ENCODE results near the gene LANCL2.
"Not testable (repeated sequence)": the region's sequence is repeated elsewhere in the genome, so short reads cannot be mapped to it uniquely, and the experiment has no call there.

LANCL2 gene

DNA sequence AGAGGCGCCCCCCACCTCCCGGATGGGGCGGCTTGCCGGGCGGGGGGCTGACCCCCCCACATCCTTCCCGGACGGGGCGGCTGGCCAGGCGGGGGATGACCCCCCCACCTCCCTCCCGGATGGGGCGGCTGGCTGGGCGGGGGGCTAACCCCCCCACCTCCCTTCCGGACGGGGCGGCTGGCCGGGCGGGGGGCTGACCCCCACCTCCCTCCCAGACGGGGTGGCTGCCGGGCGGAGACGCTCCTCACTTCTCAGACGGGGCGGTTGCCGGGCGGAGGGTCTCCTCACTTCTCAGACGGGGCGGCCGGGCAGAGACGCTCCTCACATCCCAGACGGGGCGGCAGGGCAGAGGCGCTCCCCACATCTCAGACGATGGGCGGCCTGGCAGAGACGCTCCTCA, 37.4 kb downstream of the LANCL2 start:
- DNase-seq (ENCODE audit: low read depth, low spot score) = not testable (repeated sequence)

DNA sequence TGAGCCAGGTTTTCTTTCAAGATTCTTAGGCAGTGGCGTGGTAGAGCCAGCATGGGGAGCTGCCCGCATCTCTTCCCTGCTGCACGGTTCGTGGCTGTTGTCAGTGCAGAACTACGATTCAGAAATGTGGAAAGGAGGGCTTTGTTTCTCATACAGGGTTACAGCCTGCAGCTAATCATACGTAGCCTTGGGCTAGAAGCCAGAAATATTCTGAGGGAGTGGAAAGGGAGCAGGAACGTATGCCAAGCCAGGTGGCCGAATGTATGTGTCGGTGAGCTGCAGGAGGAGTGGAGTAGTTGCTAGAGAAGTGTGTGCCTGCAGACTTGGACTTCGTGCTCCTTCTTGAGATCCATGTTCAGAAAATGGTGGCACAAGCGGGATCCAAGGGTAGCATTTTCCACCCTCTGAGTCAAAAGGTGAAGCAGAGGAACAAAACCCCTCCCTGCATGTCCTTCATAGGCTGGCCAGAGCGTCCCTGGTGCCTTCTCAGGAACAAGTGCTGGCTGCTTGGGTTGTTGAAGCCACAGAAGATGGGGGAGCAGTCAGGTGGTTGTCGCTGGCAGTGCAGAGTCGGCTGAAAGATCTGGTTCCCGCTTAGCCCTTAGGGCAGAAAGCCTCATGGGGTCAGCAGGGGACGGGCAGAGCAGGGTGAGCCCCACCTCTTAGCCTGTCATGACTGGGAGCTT, 40.9 kb downstream of the LANCL2 start:
- no peak for DNase-seq (ENCODE audit: low read depth, low spot score)

DNA sequence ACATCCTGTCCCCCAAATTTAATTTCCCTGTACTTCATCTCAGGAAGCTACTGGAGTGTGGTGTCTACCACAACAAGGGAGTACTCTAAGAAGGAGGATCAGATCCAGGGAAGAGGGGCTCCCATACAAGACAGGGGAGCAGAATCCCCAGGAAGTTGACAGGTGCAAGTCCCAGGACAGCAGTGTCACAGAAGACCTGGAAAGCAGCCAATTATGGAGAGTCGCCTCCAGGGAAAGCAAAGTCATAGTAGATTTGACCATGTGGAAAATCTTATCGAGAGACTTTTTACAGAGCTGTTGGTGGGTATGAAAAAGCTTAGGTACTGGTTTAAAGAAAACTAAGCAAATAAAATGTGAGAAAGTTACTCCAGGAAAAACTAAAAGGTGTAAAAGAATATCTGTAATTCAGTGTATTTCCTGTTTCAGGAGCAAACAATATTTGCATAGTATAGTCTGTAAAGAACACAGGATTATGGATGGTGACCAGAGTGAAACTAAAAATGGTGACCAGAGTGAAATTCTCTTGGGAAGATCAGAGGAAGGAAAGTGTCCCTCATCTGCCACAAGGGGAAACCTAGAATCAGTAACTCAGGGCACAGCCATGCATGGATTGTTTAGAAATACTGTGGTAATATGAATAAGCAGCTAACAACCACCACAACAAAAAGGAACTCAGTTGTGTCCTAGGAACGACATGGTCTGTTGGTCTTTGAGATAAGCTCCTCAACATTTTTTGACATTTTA, 44.5 kb downstream of the LANCL2 start:
- DNase-seq (ENCODE audit: low read depth, low spot score) = no peak

DNA sequence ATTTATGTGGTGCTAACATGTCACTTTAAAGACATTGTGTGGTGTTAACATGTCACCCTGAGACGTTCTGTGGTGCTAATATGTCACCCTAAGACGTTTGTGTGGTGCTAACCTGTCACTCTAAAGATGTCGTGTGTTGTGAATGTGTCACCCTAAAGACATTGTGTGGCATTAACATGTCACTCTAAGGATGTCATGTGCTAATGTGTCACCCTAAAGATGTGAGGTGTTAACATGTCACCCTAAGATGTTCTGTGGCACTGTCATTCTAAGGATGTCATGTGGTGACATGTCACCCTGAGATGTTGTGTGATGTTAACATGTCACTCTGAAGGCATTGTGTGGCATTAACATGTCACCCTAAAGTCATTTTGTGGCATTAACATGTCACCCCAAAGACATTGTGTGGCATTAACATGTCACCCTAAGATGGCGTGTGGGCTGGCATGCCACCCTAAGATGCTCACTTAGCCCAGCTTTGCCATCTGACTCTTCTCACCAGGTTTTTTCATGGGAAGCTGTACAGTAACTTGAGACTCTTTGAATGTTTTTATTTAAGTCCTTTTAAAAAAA, 45.6 kb downstream of the LANCL2 start:
- DNase-seq (ENCODE audit: low read depth, low spot score) = no peak

DNA sequence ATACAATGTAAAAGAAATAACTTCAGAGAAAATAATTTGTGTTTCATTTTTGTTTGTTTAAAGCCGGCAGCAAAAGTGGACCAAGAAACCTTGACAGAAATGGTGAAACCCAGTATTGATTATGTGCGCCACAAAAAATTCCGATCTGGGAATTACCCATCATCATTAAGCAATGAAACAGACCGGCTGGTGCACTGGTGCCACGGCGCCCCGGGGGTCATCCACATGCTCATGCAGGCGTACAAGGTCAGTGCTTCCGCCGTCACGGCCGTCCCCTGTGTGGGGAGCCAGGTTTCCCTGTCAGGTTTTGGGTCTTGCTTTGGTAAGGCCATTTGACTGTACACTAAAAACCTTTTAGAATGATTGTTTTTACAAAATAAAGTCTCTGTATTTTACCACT, 46.7 kb downstream of the LANCL2 start:
- DNase-seq (ENCODE audit: low read depth, low spot score) = no peak

DNA sequence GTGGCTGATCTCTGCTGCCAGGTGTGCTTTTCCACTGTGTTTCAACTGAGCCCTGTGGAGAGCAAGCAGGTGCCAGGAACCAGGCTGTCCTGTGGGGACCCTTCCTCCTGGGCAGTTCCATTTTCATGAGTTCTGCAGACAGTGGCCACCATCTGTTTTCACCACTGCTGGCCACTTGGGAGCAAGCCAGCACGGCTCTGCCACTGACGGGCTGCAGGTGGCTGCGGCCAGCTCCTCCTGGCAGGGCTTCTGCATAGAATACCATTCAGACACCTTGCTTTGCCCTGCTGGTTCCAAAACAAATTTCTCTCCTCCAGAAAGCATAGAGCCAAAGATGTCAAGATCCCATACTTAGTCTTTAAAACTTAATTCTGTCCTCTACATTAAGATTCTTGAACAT, 48.3 kb downstream of the LANCL2 start:
- DNase-seq (ENCODE audit: low read depth, low spot score) = no peak

DNA sequence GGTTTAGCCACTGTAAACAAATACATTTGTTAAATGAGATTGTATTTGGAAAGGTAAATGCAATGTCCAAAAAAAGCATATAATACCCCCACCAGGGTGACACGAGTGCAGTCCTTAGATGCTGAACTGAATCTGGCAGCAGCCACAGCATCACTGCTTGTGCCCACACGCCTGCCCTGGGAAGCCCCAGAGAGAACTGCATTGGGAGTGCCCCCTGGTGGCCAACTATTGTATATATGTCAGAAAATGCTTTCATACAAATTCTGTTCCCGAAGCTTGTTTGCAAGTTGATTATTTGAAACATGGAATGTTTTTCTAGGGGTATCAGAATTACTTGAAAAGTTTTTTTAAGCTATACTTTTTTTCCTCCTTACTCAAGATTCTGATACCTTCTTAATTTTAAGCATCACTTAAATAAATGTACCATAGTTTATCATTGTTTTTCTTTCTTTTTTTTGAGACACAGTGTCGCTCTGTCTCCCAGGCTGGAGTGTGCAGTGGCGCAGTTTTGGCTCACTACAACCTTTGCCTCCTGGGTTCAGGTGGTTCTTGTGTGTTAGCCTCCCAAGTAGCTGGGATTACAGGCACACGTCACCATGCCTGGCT, 50.1 kb downstream of the LANCL2 start:
- DNase-seq (ENCODE audit: low read depth, low spot score) = no peak

DNA sequence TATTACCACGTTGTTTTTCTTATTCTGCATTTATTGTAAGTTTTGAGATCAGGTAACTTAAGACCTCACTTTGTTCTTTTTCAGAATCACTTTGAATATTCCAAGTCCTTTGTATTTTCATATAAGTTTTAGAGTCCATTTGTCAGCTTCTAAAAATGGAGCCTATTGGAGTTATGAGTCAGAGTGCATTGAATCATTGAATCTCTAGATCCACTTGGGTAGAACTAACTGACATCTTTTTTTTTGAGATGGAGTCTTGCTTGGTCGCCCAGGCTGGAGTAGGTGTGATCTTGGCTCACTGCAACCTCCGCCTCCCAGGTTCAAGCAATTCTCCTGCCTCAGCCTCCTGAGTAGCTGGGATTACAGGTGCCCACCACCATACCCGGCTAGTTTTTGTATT, 52.3 kb downstream of the LANCL2 start:
- not testable (repeated sequence) for DNase-seq (ENCODE audit: low read depth, low spot score)

DNA sequence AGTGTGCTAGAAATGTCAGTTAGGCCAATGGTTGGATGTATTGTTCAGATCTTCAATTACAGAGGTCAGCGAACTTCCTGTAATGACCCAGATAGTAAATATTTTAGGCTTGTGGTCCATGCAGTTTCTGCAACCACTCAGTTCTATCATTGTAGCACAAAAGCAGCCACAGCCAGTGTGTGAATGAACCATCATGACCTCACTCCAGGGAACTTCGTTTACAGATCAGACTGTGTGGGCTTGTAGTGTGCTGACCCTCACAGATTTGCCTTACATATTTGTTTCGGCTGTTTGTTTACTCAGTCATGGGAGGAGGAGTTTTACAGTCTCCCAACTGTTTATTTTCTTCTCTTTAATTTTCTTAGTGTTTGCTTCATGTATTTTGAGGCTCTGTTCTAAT, 55.4 kb downstream of the LANCL2 start:
- DNase-seq (ENCODE audit: low read depth, low spot score) = no peak

DNA sequence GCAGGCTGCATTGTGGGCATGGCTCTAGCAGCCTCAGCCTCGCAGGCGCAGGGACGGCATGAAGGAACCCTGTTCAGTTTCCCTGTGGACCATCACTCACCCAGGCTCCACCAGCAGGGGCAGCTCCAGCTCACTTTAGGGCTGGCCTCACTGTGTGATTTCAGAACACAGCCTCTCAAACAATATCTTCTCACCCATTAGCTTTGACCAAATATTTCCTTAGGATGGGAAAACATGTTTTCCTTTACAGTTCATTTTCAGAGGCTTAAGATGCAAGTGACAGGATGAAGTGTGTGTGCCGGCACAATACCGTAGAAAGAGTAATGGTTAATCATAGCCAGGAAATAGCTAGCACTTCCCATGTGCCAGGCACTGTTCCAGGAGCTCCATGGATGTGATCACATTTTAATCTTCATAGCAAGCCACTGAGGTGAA, 58.2 kb downstream of the LANCL2 start:
- no peak for DNase-seq (ENCODE audit: low read depth, low spot score)

DNA sequence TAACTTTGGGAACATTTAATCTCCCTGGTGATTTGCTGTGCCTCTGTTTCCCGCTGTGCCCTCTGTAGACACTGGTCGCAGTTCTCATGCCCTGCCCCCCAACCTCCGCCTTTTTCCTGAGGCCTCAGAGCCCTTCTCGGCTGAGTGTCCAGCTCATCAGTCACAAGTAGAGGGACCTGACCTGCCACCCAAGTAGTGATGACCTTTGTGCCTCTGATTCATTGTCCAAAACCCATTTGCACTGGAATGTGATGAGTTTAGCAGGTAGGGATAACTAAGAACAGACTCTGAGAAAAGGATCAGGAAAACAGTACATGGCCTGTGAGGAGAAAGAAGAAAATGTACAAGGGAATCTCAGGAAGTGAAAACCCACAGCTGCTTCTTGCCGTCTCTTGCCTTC, 58.8 kb downstream of the LANCL2 start:
- DNase-seq (ENCODE audit: low read depth, low spot score) = no peak

DNA sequence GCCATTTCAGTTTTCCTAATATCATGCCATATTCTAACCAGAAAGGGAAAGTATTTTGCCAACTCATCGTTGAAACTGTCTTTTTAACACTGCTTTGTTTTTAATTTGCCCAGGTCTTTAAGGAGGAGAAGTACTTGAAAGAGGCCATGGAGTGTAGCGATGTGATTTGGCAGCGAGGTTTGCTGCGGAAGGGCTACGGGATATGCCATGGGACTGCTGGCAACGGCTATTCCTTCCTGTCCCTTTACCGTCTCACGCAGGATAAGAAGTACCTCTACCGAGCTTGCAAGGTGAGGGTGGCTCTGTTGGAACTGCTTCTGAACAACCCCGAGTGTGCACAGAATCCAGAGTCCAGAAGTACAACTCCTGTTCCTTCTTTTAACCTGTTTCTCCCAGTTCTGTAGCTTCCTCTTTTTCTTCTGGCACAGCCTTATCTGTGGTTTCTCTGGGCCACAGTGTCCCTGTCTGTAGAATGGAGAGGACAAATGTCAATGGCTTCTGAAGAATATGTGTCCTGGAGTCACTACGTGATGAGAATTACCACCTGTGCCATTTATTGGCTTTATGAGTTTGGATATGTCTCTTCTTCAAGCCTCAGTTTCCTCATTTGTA, 60.1 kb downstream of the LANCL2 start:
- no peak for DNase-seq (ENCODE audit: low read depth, low spot score)

DNA sequence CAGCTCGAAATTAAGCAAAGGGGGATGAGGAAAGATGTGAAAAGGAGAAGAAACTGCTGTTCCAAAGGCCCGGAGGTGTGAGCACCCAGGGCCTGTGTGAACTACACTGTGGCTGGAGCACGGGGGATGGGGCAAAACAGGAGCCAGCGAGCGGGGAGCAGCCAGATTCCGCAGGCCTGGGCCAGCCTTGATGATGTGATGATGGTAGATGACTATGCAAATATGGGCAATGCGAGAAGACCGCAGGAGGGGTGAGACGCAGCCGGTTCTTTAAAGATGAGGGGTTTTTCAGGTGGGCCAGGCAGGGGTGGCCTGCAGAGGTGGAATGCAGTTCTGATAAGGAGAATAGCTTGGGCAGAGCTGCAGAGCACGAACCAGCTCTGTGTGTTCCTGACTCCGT, 61.5 kb downstream of the LANCL2 start:
- no peak for DNase-seq (ENCODE audit: low read depth, low spot score)

DNA sequence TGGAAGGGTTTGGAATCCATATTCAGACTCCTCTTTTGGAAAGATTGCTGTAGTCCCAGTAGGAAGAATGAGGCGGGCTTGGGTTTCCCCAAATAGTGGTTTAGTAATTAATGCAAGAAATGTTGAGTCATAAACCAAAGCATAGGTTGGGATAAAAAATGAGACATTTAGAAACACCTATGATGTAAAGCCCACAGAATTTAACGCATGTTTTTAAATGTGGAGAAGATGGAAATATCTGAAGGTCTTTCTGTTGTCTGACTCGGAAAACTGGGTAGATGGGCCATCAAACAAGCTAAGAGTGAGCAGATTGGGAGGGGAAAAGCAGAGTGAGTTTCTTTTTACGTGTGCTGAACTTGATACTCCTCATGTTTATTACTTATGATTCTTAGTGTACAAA, 62.2 kb downstream of the LANCL2 start:
- DNase-seq (ENCODE audit: low read depth, low spot score) = no peak

DNA sequence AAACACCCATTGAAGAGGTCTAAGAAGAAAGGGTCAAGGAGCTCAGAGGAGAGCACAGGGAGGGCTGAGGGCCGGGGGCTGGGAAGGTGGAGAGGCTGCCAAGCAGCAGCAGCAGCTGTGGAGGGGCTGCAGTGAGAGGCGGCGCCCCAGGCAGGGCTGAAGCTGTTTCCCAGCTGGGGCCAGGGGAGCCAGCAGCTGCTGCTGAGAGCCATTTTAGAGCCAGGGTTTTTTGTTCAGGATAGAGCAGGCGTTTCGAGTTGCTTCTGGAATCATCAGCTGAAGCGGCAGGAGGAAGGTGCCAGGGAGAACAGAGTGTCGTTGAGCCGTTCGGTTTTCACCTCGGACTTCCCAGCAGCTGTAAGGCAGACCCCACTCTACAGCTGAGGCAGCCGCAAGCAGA, 62.7 kb downstream of the LANCL2 start:
- DNase-seq (ENCODE audit: low read depth, low spot score) = no peak

DNA sequence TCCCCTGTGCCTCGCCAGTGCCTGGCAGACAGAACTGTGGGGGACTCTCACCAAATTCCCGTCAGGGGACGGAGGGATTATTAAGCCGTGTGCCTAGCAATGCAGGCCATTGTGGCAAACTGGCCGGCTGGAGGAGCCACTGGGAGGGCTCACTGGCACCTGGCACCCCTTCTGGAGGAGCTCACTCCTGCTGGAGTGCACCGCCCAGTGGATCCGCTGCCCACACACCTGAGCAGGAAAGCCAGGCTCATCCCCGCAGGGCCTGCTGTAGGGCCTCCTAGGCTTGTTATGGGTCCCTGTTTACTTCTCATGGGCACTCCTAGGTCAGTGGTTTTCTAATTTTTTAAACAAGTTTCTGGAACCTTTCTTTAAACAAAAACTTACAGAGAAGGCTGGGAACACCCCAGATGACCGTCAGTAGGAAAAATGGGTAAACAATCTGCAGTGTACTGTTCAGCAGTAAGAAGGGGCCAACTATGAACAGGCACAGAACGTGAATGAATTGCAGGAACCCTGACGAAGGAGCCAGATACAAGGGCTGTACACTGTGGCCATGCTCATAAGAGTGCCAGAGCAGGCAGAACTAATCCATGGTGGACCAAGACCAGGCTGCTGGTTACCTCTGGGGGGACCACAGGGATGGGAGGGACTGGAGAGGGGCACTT, 64.8 kb downstream of the LANCL2 start:
- no peak for DNase-seq (ENCODE audit: low read depth, low spot score)

DNA sequence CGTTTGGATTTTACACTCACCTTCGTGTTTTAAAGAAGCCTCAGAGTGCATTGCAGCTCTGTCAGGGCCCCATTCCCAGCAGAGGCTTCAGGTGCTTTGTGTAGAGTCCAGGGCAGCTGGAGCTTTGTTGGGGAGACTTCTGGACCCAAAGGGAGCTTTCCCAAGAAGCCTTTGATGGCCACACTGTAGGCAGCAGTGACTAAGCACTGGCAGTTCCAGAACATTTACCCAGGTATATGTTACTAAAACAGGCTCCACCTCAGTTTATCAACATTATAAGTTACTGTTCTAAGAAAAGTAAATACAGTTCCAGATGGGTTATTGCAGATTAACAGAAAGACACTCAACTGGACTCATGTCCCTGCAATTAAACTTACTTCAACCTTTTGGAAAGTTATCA, 66.8 kb downstream of the LANCL2 start:
- DNase-seq (ENCODE audit: low read depth, low spot score) = no peak

DNA sequence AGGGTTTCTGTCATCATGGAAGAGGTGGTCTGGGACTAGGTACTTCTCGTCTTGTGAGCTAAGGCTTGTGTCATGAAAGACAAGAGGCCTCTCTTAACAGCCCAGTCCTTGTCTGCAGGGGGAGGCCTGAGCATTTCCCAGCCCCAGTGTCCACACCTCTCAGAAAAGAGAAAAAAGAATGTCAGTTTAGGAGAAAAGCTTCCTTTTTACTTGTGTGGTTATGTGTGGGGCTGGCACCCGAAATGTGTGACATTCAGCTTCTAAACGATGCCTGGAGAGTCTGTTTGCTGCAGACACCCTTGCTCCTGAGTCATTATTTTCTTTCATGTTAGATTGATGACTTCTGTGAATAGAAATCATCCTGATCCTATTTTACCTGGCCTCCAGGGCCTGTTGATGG, 67.4 kb downstream of the LANCL2 start:
- no peak for DNase-seq (ENCODE audit: low read depth, low spot score)

DNA sequence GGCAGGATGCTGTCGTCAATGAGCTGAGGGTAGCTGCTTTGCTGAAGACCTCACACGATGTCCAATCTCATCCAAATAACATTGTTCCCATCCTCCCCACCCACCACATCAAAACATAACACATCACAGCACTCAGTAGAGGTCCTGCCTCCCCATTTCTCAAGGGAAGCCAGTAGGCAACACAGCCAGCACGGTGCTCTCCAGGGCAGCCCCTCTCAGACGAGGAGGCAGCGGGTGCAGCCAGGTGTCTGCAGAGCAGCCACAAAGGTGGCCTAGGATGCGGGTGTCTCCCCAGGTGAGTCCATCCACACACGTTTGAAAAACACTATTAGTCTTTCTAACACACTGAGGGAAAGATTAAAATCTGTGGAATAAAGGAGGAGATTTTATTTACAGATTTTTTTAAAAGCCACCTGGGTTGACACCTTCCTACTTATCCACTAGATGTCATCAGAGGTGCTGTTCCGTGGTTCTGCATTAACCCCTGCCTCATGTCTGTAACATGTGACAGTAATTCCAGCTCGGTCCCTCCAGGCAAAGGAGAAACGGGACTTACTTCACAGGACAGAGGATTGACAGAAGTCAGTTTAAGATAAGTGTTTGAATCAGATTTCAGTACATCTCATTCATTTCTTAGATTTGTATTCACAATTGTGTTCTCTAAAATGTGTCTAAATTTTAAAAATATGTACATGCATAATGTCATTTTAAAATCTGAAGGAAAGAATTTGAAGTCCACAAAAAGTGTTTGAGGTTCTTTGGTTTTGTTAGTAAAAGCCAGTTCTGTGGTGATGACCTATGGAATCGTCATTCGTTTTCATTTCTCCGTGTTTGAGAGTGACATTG, 68.0 kb downstream of the LANCL2 start:
- DNase-seq (ENCODE audit: low read depth, low spot score) = peak; percentile 38

DNA sequence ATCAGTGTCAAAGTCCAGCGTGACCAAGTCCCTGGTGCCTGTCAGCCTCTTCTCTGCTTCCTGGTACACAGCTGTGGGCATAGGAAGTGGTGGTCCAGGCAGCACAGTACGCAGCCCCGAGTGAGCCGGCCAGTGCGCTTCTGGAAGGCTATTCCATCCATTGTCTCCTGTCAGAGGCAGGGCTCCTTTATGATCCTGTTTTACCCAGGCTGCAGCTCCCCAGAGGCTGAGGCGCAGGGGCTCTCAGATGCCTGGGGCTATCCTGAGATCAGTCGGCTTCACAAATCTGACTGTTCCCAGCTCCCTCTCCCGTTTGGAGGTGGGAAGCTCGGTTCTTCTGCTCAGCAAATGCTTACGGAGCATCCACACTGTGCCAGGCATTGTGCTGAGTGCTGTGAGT, 70.3 kb downstream of the LANCL2 start:
- no peak for DNase-seq (ENCODE audit: low read depth, low spot score)

DNA sequence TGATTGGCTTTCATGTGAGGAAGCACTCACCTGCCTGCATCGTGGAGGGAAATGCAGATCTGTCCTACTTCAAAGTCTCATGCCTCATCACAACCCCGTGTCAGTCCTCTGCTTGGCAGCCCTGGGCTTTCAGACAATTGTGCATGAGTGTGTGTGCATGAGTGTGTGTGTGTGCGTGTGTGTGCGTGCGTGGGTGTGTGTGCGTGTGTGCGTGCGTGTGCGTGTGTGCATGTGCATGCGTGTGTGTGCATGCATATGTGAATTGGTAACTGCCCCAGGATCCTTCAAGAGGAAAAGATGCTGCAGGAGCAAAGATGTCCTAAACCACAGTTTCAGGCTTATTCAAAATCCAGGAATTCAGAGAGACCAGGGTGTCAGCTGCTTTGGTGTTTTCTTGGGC, 71.3 kb downstream of the LANCL2 start:
- no peak for DNase-seq (ENCODE audit: low read depth, low spot score)

All from iPS DF 19.7 (cell line).